GM19025 (cell line): ENCODE data around the gene PDZRN3.
"Not testable (repeated sequence)": the region's sequence is repeated elsewhere in the genome, so short reads cannot be mapped to it uniquely, and the experiment has no call there.

Experiments used
- ATAC-seq: cut with Tn5 transposase; IDR thresholded peaks from one replicate; pipeline ENCODE4 v1.9.1; 2021; ENCODE audit warnings: mild to moderate bottlenecking, low read depth, moderate library complexity; ENCODE audit not compliant: unreplicated experiment

PDZRN3 gene

DNA sequence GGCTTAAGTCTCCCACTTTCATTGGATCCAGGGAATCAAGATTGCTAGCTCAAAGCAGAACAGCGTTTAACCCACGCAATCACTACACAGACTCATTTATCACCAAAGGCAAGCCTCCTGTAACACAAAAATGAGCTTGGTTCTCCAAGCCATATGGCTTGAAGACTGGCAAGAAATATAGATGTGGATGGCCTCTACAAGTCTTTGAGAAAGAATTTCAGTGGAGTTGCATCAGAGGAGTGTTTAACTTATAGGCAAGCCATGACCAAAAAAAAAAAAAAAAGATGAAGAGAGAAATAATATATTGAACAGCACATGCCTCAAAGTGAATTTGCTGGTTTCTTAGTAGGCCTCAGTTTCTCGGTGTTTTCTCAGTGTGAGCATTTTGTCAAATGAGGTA is 27.3 kb downstream of the PDZRN3 start:
- no peak for ATAC-seq

- ATAC-seq = no peak
These were observed 32.3 kb downstream of the PDZRN3 start for GRCh38 chr3:73592154-73593144.

- no peak for ATAC-seq
These were observed 33.4 kb downstream of the PDZRN3 start for GRCh38 chr3:73591286-73591800.

DNA sequence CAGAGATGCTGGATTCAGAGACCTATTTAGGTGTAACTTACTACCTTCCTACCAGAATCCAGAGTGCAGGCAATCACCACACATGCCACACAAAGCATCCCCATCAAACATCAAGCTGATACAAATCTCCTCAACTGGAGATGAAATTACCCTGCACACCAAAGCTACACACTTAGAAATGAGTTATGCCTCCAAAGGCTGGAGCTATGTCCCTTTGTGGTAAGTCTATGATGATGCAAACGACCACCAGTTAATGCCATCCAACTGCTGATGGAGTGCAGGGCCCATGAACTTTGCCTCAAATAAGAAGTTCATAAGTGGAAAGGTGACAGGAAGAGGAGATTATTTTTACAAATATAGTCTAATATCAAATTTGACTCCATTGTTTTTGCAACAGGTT is 38.1 kb downstream of the PDZRN3 start:
- no peak for ATAC-seq

DNA sequence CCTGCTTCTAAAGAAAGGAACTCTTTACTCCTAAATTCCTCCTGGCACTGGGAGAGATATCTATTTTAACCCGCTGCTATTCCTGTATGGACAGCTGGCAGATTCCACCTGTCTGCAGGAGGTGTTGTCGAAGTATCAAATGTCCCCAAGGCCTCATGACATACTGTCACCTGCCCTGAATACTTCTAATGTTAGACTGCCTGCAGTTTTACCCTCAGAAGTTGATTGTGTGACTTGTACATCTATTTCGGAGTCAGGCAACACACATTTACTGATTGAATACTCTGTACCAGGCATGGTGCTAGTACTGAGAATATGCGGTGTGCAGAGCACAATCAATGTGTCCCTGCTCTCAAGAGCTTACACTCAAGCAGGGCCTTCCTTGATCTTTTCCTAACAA is 38.6 kb downstream of the PDZRN3 start:
- ATAC-seq = no peak

- no peak for ATAC-seq
These were observed 39.9 kb downstream of the PDZRN3 start for GRCh38 chr3:73584873-73585272.

GRCh38 chr3:73582535-73582934 is 42.2 kb downstream of the PDZRN3 start:
- no peak for ATAC-seq

- ATAC-seq = no peak
These were observed 43.5 kb downstream of the PDZRN3 start for GRCh38 chr3:73581134-73581846.

- no peak for ATAC-seq
These were observed 44.4 kb downstream of the PDZRN3 start for GRCh38 chr3:73580343-73580742.

DNA sequence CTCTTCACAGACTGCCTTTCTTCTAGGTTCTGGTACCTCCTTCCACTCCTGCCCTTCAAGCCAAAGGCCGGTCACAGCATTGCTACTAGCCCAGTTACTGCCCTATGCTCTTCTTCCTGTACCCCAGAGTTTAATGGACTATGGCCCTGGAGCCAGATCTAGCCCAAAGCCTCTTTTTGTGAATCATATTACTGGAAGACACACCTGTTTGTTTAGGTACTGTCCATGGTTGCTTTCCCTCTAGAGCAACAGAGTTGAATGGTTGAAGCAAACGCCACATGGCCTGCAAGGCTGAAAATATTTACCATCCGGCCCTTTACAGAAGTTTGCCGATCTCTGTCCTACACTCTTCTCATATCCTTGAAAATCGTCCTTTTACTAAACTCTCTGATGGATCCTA is 47.0 kb downstream of the PDZRN3 start:
- no peak for ATAC-seq

GRCh38 chr3:73576999-73577461 is 47.7 kb downstream of the PDZRN3 start:
- no peak for ATAC-seq

DNA sequence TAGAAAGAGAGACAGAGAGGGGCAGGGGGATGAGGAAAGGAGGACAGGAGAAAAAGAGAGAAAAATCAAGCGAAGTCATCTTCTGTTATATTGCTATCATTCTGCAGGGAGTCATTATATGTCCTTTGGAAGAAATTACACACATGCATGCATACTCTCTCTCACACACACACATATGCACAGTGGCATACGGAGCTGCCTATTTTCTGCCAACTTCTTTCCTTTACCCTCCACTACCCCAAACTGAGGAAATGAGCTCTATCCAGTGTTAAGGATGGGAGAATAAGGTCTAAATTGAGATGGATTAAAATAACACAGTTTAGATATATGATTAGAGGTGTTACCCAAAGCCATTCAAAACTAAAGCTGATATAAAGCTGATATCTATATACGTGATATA is 48.8 kb downstream of the PDZRN3 start:
- no peak for ATAC-seq

- no peak for ATAC-seq
These were observed 49.2 kb downstream of the PDZRN3 start for GRCh38 chr3:73575519-73575918.

DNA sequence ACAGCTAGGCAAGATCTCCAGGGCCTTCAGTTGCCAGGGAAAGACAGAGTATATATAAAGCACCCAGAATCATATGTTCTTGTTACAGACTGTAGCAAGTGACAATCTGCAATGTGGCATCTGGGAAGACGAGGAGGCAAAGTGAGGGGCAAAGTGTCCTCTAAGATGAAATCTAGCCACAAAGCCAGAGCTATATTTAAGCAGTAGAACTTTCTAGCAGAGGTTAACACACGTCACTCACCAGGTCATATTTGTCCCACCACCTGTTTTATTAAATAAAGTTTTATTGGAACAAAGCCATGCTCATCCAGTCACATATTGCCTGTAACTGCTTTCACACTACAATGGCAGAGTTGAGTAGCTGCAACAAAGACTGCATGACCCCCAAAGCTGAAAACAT is 51.5 kb downstream of the PDZRN3 start:
- ATAC-seq = no peak

- ATAC-seq = no peak
These were observed 52.4 kb downstream of the PDZRN3 start for GRCh38 chr3:73572368-73572767.

DNA sequence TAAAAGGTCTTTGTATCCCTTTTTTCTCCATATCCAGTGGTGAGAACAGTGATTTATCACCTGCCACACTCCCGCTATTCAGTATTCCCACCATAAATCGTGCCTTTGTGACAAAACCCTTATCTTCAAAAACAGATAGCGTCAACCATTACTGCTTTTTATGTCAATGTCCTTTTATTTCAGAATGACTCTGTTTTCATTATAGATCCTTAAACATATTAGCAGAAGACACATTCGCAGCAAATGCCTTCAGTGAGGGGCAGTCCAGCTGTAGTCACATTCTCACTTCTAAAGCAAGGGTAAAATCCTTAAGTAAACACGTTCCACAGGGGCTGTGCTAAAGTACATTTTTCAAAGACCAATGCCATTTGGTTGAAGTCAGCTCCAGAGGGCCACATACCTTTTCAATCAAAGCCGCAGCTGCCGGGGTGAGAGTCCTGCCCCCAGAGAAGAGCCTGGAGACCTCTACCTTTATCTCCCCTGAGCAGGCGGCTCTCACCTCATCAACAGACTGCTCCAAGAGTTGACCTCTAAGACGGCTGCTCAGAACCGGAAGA is 53.4 kb downstream of the PDZRN3 start:
- ATAC-seq = no peak

- no peak for ATAC-seq
These were observed 55.4 kb downstream of the PDZRN3 start for GRCh38 chr3:73569246-73569760.

DNA sequence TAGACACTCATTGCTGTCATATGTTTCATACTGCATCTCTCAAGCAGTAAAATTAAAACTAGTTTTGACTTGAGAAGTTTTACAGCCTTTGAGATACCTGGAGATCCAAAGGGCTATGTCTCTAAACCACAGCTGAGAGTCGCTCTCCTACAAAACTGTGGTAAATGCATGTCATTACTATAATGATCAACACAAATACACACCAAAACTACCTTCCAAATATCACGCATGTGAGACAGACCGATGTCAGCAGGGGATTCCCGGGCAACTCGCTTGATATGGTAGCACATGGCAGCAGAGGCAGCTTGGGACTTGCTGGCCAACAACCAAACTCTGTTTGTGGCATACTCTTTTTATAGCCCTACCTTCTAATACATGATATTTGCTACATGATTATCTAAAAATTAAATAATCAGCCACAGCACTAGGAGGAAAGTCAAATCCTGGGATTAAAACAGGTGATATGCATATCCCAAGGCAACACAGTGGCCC is 56.3 kb downstream of the PDZRN3 start:
- no peak for ATAC-seq

DNA sequence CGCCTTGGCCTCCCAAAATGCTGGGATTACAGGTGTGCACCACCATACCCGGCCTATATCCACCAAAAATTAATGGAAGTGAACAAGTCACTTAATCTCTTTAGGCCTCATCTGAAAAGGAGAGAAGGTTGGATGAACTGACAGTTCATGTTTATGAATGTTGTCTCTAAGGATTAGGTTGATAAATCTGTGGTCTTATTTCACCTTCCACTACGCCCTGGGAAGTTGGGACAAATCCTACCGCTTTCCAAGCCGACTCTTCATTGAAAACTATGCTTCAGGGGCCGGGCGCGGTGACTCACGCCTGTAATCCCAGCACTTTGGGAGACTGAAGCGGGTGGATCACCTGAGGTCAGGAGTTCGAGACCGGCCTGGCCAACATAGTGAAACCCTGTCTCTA is 59.4 kb downstream of the PDZRN3 start:
- ATAC-seq = not testable (repeated sequence)

DNA sequence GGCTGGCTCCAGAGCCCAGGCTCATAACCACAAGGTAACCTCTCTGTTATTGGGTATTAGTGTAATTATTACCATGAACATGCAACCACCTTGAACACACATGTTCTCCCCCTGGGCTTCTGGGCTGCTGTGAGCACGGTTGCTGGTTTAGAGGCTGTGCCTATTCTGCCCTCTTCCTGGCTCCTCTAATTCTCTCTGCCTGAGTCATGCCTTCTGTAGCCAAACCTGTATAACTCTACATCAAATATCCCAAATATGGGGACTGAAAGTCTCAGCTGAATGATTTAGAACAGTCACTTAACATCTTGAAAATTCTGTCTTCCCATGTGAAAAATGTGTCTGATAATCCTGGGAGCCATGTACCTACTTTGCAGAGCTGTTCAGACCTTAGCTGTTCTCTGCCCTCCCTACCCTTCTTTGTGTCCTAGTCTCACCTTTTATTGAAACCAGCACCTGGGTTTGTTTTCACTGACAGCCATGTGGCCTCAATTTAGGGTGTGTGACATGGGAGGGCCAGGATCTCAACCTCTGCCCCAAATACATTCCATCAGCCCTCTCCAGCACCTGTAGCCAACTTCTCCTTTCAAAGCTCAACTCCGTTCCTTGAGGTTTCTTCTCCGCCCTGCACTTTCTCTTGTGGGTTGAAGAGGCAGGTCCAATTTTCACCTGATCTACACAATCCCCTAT is 60.7 kb downstream of the PDZRN3 start:
- ATAC-seq = no peak
